CD4-positive, alpha-beta T cell treated with Interleukin-4 for 4 hours (primary cell): ENCODE data around the gene LRRC8E.

Source experiments
- DNase-seq: peaks from one replicate; pipeline ENCODE4 v3.0.0-alpha.2; 2020

LRRC8E gene

GRCh38 chr19:7933828-7934725 lies 45.8 kb downstream of the LRRC8E start:
- no peak for DNase-seq

GRCh38 chr19:7934766-7935165 lies 46.5 kb downstream of the LRRC8E start:
- no peak for DNase-seq

- no peak for DNase-seq
Observed at GRCh38 chr19:7940841-7941240, 52.5 kb downstream of the LRRC8E start.

GRCh38 chr19:7941895-7942596 lies 53.7 kb downstream of the LRRC8E start:
- no peak for DNase-seq

- no peak for DNase-seq
Observed at GRCh38 chr19:7942981-7943443, 54.7 kb downstream of the LRRC8E start.

GRCh38 chr19:7943444-7944176 lies 55.3 kb downstream of the LRRC8E start, which contains the start of gene TIMM44:
TIMM44 (minus strand) TSS chr19:7943666; CDS start chr19:7943651, 15 bp downstream.
- DNase-seq, result peak; percentile 99

GRCh38 chr19:7944177-7944761 lies 56.0 kb downstream of the LRRC8E start:
- DNase-seq, result peak; percentile 81

GRCh38 chr19:7947939-7948338 lies 59.6 kb downstream of the LRRC8E start:
- no peak for DNase-seq
